GM23248 (cell line): ENCODE measurements around the gene ANTXR2.
"Not testable (repeated sequence)": the region's sequence is repeated elsewhere in the genome, so short reads cannot be mapped to it uniquely, and the experiment has no call there.

Source experiments
- EZH2 ChIP-seq: fragments of 200-600 bp; sonication (generic); IDR thresholded peaks from 2 replicates; pipeline ENCODE4 v1.6.1; 2018; ENCODE audit warnings: antibody characterized with exemption, mild to moderate bottlenecking; ENCODE audit not compliant: insufficient read depth, poor library complexity, severe bottlenecking
- EZH2phosphoT487 ChIP-seq: fragments of 200-600 bp; sonication (generic); IDR thresholded peaks from 2 replicates; pipeline ENCODE4 v1.6.1; 2018; ENCODE audit warnings: antibody characterized with exemption, moderate library complexity, mild to moderate bottlenecking, low read depth; ENCODE audit not compliant: insufficient read depth

- not testable (repeated sequence) for TF ChIP-seq EZH2, EZH2phosphoT487
These were observed 74.0 kb downstream of the ANTXR2 start for GRCh38 chr4:79999048-79999447.
